Activated CD4-positive, alpha-beta T cell treated with anti-CD3 and anti-CD28 coated beads, Interleukin-2, amount 50 U/mL, for 1 hour (primary cell): ENCODE data around the gene DDR2.

ENCODE experiments used
- DNase-seq: peaks from one replicate; pipeline ENCODE4 v3.0.0-alpha.2; 2020

DDR2 gene

GRCh38 chr1:162631546-162632191 is 595 bp upstream of the DDR2 start:
- no peak for DNase-seq

GRCh38 chr1:162632698-162633080 is 425 bp downstream of the DDR2 start:
- DNase-seq = no peak

GRCh38 chr1:162633081-162633762 is 958 bp downstream of the DDR2 start:
- DNase-seq = no peak

GRCh38 chr1:162635418-162635817 is 3.2 kb downstream of the DDR2 start:
- no peak for DNase-seq

- no peak for DNase-seq
Measured at GRCh38 chr1:162639718-162640117, 7.5 kb downstream of the DDR2 start.

- DNase-seq = no peak
Measured at GRCh38 chr1:162641114-162641513, 8.8 kb downstream of the DDR2 start.

GRCh38 chr1:162644986-162645314 is 12.7 kb downstream of the DDR2 start:
- DNase-seq = no peak

GRCh38 chr1:162645666-162646065 is 13.4 kb downstream of the DDR2 start:
- no peak for DNase-seq

GRCh38 chr1:162649583-162649982 is 17.3 kb downstream of the DDR2 start:
- DNase-seq = no peak

- no peak for DNase-seq
Measured at GRCh38 chr1:162654915-162655620, 22.8 kb downstream of the DDR2 start.

- DNase-seq = no peak
Measured at GRCh38 chr1:162656266-162656665, 24.0 kb downstream of the DDR2 start.

GRCh38 chr1:162660574-162660973 is 28.3 kb downstream of the DDR2 start:
- DNase-seq = no peak

- DNase-seq = no peak
Measured at GRCh38 chr1:162661336-162661735, 29.1 kb downstream of the DDR2 start.

GRCh38 chr1:162662013-162662412 is 29.7 kb downstream of the DDR2 start:
- DNase-seq = no peak

- DNase-seq = no peak
Measured at GRCh38 chr1:162663086-162663485, 30.8 kb downstream of the DDR2 start.

- DNase-seq = no peak
Measured at GRCh38 chr1:162663589-162664106, 31.4 kb downstream of the DDR2 start.

- no peak for DNase-seq
Measured at GRCh38 chr1:162666006-162666645, 33.9 kb downstream of the DDR2 start.

GRCh38 chr1:162667381-162668080 is 35.3 kb downstream of the DDR2 start:
- DNase-seq = no peak

GRCh38 chr1:162670928-162671663 is 38.8 kb downstream of the DDR2 start:
- DNase-seq = no peak

- no peak for DNase-seq
Measured at GRCh38 chr1:162671664-162672410, 39.6 kb downstream of the DDR2 start.

GRCh38 chr1:162672622-162673260 is 40.5 kb downstream of the DDR2 start:
- no peak for DNase-seq
